Measurements from ENCODE around the gene PTK7.
"Not testable (repeated sequence)": the region's sequence is repeated elsewhere in the genome, so short reads cannot be mapped to it uniquely, and the experiment has no call there.

PTK7 gene

DNA sequence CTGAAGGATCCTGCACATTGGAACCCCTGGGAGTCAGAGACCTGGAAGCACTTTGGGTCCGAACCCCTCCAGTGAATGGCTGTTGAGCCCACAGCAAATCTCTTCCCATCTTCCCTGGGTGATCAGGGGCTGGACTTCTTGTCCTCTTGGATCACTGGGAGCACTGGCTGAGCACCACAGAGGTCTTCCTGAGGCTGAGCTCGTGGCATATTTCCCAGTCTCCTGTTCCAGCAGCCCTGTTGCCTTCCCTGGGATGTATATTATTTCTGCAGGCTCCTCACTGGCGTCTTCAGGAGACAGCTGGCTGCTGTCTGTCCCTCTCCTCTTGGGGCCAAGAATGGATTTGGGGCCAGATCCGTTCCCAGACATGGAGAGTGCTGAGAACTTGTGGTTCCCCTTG lies 43.4 kb downstream of the PTK7 start:
- DNase-seq (ENCODE audit: low read depth) = no peak

- DNase-seq (ENCODE audit: low read depth) = no peak
These were observed 44.1 kb downstream of the PTK7 start for GRCh38 chr6:43120101-43120763.

DNA sequence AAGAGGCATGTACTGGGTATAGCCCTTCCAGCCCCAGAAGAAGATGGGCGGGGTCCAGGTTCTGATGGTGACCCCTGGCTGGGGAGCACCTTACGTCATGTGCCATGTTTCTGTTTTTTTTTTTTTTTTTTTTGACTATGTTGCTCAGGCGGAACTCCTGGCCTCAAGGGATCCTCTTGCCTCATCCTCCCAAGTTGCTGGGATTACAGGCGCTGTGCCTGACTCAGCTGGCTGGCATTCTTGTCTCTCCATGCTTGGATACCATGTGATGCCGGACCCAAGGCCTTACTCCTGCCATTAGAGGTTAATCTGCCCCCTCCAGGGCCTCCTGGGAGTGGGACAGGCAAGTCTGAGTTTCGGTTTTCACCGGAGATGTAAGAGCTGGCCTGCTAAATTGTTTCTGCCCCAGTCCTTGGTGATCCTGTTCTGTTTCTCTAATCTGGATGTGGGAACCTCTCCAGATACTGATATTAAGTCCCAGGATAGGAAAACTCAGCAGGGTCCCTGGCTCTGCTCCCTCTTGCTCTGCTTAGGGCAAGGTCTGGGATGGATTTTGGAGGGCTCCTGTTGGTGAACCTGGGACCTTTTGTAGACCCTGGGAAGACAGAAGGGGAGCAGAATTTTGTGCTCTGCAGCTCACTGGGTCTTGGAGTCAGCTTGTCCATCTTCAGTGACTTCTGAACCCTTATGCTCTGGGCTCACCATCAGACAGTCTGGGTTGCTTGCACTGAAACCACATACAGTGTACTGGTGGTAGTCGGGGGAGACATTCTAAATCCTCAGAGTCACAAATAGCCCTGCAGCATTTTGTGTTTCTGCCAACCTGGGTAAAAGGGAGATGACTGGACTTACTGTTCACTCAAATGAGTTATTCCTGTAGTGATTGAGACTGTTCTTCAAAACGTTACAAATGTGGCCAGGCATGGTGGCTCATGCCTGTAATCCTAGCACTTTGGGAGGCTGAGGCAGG lies 45.1 kb downstream of the PTK7 start:
- peak; percentile 94 for DNase-seq (ENCODE audit: low read depth)

DNA sequence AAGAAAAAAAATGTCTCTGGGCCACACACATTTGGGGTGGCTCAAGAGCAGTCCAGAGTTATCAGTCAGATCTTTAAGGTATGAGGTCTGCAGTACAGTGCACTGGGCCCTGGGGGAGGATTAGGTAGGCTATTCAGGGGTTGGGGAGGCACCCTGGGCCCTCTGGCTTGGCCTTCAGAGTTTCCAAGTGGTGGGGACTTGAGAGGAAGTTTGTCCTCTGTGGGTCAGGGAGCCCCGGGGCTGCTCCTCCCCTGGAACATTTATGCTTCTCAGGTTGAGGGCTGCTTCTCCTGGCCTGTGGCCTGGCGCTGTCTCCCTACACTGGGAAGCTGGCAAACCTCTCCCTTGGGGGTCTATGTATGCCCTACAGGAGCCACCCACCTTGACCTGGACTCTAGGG lies 46.0 kb downstream of the PTK7 start:
- no peak for DNase-seq (ENCODE audit: low read depth)

DNA sequence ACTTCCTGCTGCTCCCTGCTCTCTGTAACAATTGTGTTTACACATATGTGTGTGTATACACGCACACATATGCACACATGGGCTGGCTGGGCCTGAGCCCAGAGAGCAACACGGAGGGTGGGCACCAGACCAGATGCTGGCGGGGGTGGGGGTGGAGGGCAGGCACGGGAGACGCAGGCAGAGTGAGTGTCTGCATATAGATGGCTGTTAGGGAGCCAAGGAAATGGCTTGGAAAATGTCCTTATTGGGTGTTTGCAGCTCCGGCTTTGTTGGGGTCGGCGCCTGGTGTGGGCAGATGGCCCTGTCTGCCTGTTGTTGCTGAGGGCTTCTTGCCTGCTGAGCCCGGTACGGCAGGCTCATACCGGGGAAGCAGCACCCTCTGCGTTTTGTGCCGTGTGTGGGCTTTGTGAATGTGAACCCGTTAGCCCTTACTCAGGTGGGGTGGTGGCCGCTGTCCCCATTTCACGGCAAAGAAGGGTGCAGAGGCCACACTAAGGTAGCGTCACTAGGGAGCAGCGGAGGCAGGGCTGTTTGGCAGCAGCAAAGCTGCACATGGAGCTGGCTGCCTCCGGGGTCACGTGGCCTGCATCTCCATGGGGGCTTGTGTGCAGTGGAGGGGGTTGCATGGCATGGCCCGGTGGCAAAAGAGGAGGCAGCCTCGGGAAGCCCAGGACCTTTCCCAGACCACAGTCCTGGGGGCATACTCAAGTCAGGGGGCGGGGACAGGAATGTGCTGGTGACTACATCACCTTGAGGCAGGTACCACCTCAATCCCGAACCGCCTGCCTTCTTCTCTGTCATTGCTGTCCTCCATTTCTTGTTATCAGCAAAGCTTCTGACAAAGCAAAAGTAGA lies 47.6 kb downstream of the PTK7 start:
- DNase-seq (ENCODE audit: low read depth) = no peak

- DNase-seq (ENCODE audit: low read depth) = no peak
These were observed 48.4 kb downstream of the PTK7 start for GRCh38 chr6:43124481-43124880.

DNA sequence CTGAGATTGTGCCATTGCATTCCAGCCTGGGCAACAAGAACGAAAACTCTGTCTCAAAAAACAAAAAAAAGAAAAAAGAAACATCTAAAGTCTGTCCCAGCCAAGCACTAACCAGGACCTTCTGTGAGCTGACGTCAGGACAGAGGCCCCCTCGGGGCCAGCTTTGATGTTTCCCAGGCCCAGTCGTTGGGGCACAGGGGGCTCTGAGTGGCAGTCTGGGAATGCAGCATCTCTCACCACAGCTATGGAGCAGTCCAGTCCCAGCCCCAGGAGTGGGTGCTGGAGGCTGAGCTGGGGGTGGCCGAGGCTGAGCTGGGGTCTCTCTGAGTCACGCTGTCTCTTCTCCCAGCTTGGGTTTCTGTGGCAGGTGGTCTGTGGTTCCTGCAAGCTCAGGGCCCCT lies 49.0 kb downstream of the PTK7 start:
- peak; percentile 71 for DNase-seq (ENCODE audit: low read depth)

DNA sequence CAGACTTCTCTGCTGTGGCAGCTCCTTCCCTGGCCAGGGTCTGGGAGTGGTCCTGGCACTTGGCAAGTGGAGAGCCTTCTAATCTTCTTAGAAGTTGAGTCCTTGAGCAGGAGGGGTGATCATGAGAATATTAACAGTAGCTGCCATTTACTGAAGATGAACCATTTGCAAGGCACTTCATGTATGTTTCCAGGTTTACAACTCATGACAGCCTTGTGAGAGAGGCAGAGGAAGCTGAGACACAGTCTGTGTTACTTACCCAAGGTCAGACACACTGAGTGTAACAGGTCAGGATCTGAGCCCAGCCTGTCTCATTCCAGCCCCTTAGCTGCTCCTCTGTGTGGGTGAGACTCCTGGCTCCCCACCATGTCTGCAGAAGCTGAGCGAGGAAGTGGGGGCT lies 49.4 kb downstream of the PTK7 start:
- no peak for DNase-seq (ENCODE audit: low read depth)

GRCh38 chr6:43127180-43127579 lies 51.1 kb downstream of the PTK7 start:
- DNase-seq (ENCODE audit: low read depth) = no peak

- DNase-seq (ENCODE audit: low read depth) = no peak
These were observed 51.8 kb downstream of the PTK7 start for GRCh38 chr6:43127877-43128276.

GRCh38 chr6:43128926-43129325 lies 52.8 kb downstream of the PTK7 start:
- DNase-seq (ENCODE audit: low read depth) = no peak

DNA sequence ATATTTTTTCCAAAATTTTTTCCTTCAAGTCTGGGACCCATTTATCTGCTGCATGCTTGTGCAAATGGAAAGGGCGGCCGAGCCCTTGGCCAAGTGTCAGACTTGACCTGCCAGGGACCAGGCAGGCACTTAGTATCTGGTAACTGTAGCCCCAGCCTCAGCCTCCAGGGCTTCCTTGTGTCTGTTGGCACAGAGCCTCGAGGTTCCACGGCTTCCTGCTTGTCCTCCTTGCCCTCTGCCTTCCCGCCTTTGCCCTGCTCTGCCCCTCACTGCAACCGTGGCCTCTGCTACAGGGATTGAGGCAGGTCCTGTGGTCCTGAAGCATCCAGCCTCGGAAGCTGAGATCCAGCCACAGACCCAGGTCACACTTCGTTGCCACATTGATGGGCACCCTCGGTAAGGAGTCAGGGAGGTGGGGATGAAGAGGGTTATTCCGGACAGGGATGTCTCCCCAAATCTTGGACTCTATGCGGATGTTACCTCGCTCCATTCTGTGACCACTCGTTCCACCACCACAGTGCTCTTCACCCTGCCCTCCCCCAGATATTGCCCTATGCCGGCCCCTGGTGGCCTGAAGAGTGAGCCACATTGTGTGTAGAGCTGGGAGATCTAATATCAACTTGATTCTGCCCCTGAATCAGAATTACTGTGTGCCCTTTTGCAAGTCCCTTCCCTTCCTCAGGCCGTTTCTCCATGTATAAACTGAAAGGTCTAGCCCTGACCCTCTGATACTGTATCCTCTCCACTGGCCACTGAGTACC lies 53.5 kb downstream of the PTK7 start:
- DNase-seq (ENCODE audit: low read depth) = no peak

- no peak for DNase-seq (ENCODE audit: low read depth)
These were observed 54.3 kb downstream of the PTK7 start for GRCh38 chr6:43130429-43130828.

GRCh38 chr6:43131379-43131778 lies 55.3 kb downstream of the PTK7 start:
- not testable (repeated sequence) for DNase-seq (ENCODE audit: low read depth)

DNA sequence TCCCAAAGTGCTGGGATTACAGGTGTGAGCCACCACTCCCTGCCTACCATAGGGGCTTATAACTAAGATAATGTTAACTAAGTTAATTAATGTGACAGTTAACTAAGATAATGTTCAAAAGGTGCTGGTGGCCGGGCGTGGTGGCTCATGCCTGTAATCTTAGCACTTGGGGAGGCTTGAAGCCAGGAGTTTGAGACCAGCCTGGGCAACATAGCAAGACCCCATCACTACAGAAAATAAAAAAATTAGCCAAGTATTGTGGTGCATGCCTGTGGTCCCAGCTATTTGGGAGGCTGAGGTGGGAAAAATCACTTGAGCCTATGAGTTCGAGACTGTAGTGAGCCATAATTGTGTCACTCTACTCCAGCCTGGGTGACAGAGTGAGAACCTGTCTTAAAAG lies 62.2 kb downstream of the PTK7 start:
- no peak for DNase-seq (ENCODE audit: low read depth)

GRCh38 chr6:43139973-43140372 lies 63.9 kb downstream of the PTK7 start:
- DNase-seq (ENCODE audit: low read depth) = not testable (repeated sequence)

DNA sequence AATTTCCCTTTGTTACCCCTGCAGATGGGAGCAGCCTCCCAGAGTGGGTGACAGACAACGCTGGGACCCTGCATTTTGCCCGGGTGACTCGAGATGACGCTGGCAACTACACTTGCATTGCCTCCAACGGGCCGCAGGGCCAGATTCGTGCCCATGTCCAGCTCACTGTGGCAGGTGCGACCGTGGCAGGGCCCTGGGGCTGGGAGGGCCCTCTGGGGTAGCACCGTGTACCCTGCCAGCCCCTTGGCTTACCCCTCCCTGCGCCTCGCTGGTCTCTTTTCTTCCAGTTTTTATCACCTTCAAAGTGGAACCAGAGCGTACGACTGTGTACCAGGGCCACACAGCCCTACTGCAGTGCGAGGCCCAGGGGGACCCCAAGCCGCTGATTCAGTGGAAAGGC lies 65.5 kb downstream of the PTK7 start:
- no peak for DNase-seq (ENCODE audit: low read depth)

- DNase-seq (ENCODE audit: low read depth) = no peak
These were observed 66.0 kb downstream of the PTK7 start for GRCh38 chr6:43142101-43142500.

- DNase-seq (ENCODE audit: low read depth) = peak; percentile 63
These were observed 67.4 kb downstream of the PTK7 start for GRCh38 chr6:43143235-43144128.

GRCh38 chr6:43144879-43145278 lies 68.8 kb downstream of the PTK7 start:
- no peak for DNase-seq (ENCODE audit: low read depth)

DNA sequence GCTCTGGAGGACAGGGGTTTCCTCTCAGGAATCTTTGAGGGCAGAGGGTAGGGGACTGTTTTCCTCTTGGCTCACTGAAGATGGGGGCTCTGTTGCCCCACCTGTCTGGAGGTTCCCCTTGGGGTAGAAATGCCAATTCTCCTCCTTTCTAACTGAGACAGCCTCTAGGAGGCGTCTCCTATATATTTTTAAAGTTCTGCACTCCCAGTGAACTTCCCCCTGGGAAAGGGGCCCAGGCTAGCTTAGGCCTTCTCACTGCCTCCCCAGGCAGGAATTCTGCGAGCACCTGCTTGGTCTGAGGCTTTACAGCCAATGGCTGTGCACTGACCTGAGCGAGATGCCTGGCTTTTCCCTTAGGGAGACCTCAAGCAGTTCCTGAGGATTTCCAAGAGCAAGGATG lies 70.1 kb downstream of the PTK7 start:
- no peak for DNase-seq (ENCODE audit: low read depth)
